ENCODE results near the gene OR2F2.

Gene OR2F2

GRCh38 chr7:143934526-143935325 lies at the start of gene OR2F2:
Gene OR2F2, plus strand, starts transcription at chr7:143935233. Its CDS starts 0 bp downstream, at chr7:143935233.
- DNase-seq (ENCODE audit: low spot score) = no peak

GRCh38 chr7:143885951-143886350 lies 49.1 kb upstream of the OR2F2 start:
- no peak for DNase-seq (ENCODE audit: low spot score)

GRCh38 chr7:143886826-143887477 lies 48.1 kb upstream of the OR2F2 start:
- no peak for DNase-seq (ENCODE audit: low spot score)

- no peak for DNase-seq (ENCODE audit: low spot score)
These were observed 46.0 kb upstream of the OR2F2 start for GRCh38 chr7:143889068-143889467.

- DNase-seq (ENCODE audit: low spot score) = no peak
These were observed 44.5 kb upstream of the OR2F2 start for GRCh38 chr7:143890558-143890957.

- DNase-seq (ENCODE audit: low spot score) = no peak
These were observed 43.6 kb upstream of the OR2F2 start for GRCh38 chr7:143891457-143891856.

GRCh38 chr7:143892527-143893300 lies 42.3 kb upstream of the OR2F2 start:
- no peak for DNase-seq (ENCODE audit: low spot score)

GRCh38 chr7:143896667-143897066 lies 38.4 kb upstream of the OR2F2 start:
- no peak for DNase-seq (ENCODE audit: low spot score)

- no peak for DNase-seq (ENCODE audit: low spot score)
These were observed 36.2 kb upstream of the OR2F2 start for GRCh38 chr7:143898810-143899209.

- peak; percentile 16 for DNase-seq (ENCODE audit: low spot score)
These were observed 34.7 kb upstream of the OR2F2 start for GRCh38 chr7:143900230-143900766.

GRCh38 chr7:143901332-143901667 lies 33.7 kb upstream of the OR2F2 start:
- DNase-seq (ENCODE audit: low spot score) = no peak

- DNase-seq (ENCODE audit: low spot score) = peak; percentile 95
These were observed 33.2 kb upstream of the OR2F2 start, which contains the start of gene TCAF1 for GRCh38 chr7:143901668-143902331. Gene TCAF1, minus strand, starts transcription at chr7:143902176. Its CDS starts 25,568 bp downstream, at chr7:143876608.

- DNase-seq (ENCODE audit: low spot score) = no peak
These were observed 32.6 kb upstream of the OR2F2 start for GRCh38 chr7:143902332-143902899.

GRCh38 chr7:143905509-143905908 lies 29.5 kb upstream of the OR2F2 start:
- no peak for DNase-seq (ENCODE audit: low spot score)

- DNase-seq (ENCODE audit: low spot score) = no peak
These were observed 28.9 kb upstream of the OR2F2 start for GRCh38 chr7:143906151-143906550.

GRCh38 chr7:143906895-143907294 lies 28.1 kb upstream of the OR2F2 start:
- DNase-seq (ENCODE audit: low spot score) = no peak

GRCh38 chr7:143908120-143908519 lies 26.9 kb upstream of the OR2F2 start:
- no peak for DNase-seq (ENCODE audit: low spot score)

GRCh38 chr7:143909863-143910262 lies 25.2 kb upstream of the OR2F2 start:
- no peak for DNase-seq (ENCODE audit: low spot score)

- DNase-seq (ENCODE audit: low spot score) = no peak
These were observed 24.4 kb upstream of the OR2F2 start for GRCh38 chr7:143910473-143911248.

- no peak for DNase-seq (ENCODE audit: low spot score)
These were observed 21.0 kb upstream of the OR2F2 start for GRCh38 chr7:143913945-143914615.

Measured in SW480 (cell line).